GM18951 (cell line): Measurements from ENCODE around the gene CREB3L1.

Experiments
- POLR2A ChIP-seq: IDR thresholded peaks from 4 replicates; pipeline ENCODE4 v1.6.1; 2011; ENCODE audit warnings: mild to moderate bottlenecking; ENCODE audit not compliant: insufficient read length, insufficient read depth; ENCODE audit errors: extremely low read depth
- in situ Hi-C: fragments of 300-500 bp; cut with MboI; formaldehyde crosslinking; loops from one replicate; pipeline ENCODE4 v1.12.0; 2022; ENCODE audit warnings: low sequenced_read_pairs, mixed read lengths, inconsistent platforms; ENCODE audit not compliant: unreplicated experiment

The CREB3L1 gene

GRCh38 chr11:46369458-46370152, 92.1 kb downstream of the CREB3L1 start:
- no peak for TF ChIP-seq POLR2A
- in situ Hi-C loops: no loop called here

GRCh38 chr11:46370253-46370652, 92.8 kb downstream of the CREB3L1 start:
- in situ Hi-C loops: no loop called here
- no peak for TF ChIP-seq POLR2A
